GM12878 (cell line): Measurements from ENCODE around the gene PLCB2. TPM values are rescaled to one million over a fixed set of nuclear protein-coding genes. Genes with fewer than 3 reads are reported as not detected.

ENCODE experiments used
- ATAC-seq: fragments of 200-7000 bp; cut with Tn5 transposase; 3 replicates; pipeline ENCODE4 v1.9.1; 2020; ENCODE audit warnings: mild to moderate bottlenecking, moderate library complexity
- BruUV-seq: library from RNA; stranded (reverse); fragments of 400-500 nt; replicated peaks from 2 replicates; lab custom pipeline; 2021; lab: Mats Ljungman, UMichigan
- CTCF ChIA-PET: fragments of 300-600 bp; sonication (Branson Sonifier 250); formaldehyde crosslinking; extraction: SDS; loops from one replicate; lab custom pipeline; 2021; ENCODE audit warnings: inconsistent platforms; lab: Yijun Ruan, JAX
- POLR2A ChIA-PET: fragments of 350-600 bp; formaldehyde crosslinking; extraction: SDS; loops from one replicate; lab custom pipeline; 2021; ENCODE audit warnings: inconsistent platforms; lab: Charles Lee
- RAD21 ChIA-PET: fragments of 300-600 bp; sonication (Branson Sonifier 250); formaldehyde crosslinking; loops from one replicate; lab custom pipeline; 2023; ENCODE audit warnings: antibody characterized with exemption; ENCODE audit not compliant: unreplicated experiment; lab: Charles Lee
- SMC1A ChIA-PET: fragments of 300-600 bp; sonication (Branson Sonifier 250); formaldehyde crosslinking; loops from one replicate; lab custom pipeline; 2023; ENCODE audit not compliant: unreplicated experiment, uncharacterized antibody; lab: Charles Lee
- DNase-seq: peaks from one replicate; pipeline ENCODE4 v3.0.0-alpha.2; 2011; ENCODE audit warnings: low read depth, low spot score
- FAIRE-seq: peaks from 3 replicates; lab custom pipeline; 2011; peaks lifted over from hg19 to GRCh38; lab: Jason Lieb, UNC
- H2AFZ ChIP-seq: 2 replicates; pipeline ENCODE4 v1.6.0; 2011; ENCODE audit warnings: low read depth, low read length, control low read depth; ENCODE audit not compliant: control insufficient read depth
- H3K27ac ChIP-seq: 2 replicates; pipeline ENCODE4 v1.5.1; 2011; ENCODE audit warnings: control low read depth; ENCODE audit not compliant: control insufficient read depth, insufficient read depth
- H3K27me3 ChIP-seq, 2 experiments: replicated peaks in 1 of 2; 2 replicates each; pipeline versions ENCODE4 v1.6.0 to v1.6.1; 2011; ENCODE audit warnings: low read length in 1 of 2; ENCODE audit not compliant: control insufficient read depth in 2 of 2, insufficient read depth in 2 of 2
- H3K36me3 ChIP-seq, 2 experiments: 2 replicates each; pipeline ENCODE4 v1.5.1; 2011; ENCODE audit warnings: low read length in 1 of 2; ENCODE audit not compliant: control insufficient read depth in 2 of 2, insufficient read depth in 2 of 2
- H3K4me1 ChIP-seq: 2 replicates; pipeline ENCODE4 v1.6.1; 2011; ENCODE audit warnings: mild to moderate bottlenecking, low read length, moderate library complexity, mixed read lengths; ENCODE audit not compliant: control insufficient read depth, insufficient read depth
- H3K4me2 ChIP-seq: 2 replicates; pipeline ENCODE4 v1.6.0; 2011; ENCODE audit warnings: control low read depth; ENCODE audit not compliant: control insufficient read depth, insufficient read depth
- H3K4me3 ChIP-seq: fragments of 200-600 bp; sonication (generic); 2 replicates; pipeline ENCODE4 v1.5.1; 2016
- H3K79me2 ChIP-seq: 2 replicates; pipeline ENCODE4 v1.6.0; 2011; ENCODE audit warnings: low read length; ENCODE audit not compliant: control insufficient read depth, insufficient read depth
- H3K9ac ChIP-seq: 2 replicates; pipeline ENCODE4 v1.8.0; 2011; ENCODE audit warnings: low read length, control low read depth, mixed read lengths; ENCODE audit not compliant: control insufficient read depth, insufficient read depth
- H3K9me3 ChIP-seq: replicated peaks from 3 replicates; pipeline ENCODE4 v1.5.1; 2011; ENCODE audit warnings: mild to moderate bottlenecking, low read length; ENCODE audit not compliant: control insufficient read depth, insufficient read depth
- H4K20me1 ChIP-seq: 2 replicates; pipeline ENCODE4 v1.6.0; 2011; ENCODE audit not compliant: control insufficient read depth, insufficient read depth
- CREB1 ChIP-seq: IDR thresholded peaks from 2 replicates; pipeline ENCODE4 v1.6.1; 2012; ENCODE audit warnings: low read depth, mild to moderate bottlenecking, inconsistent platforms
- CREM ChIP-seq: IDR thresholded peaks from 2 replicates; pipeline ENCODE4 v1.6.1; 2014; ENCODE audit warnings: antibody characterized with exemption, low read depth
- E2F4 ChIP-seq: IDR thresholded peaks from 2 replicates; pipeline ENCODE4 v1.6.1; 2012; ENCODE audit warnings: low read depth, low read length, improper control_type of control experiment
- FOXK2 ChIP-seq: fragments of 450-650 bp; IDR thresholded peaks from 2 replicates; pipeline ENCODE4 v1.6.1; 2017; ENCODE audit warnings: mild to moderate bottlenecking, moderate library complexity
- HDAC6 ChIP-seq: fragments of 200-600 bp; sonication (generic); IDR thresholded peaks from one replicate; pipeline ENCODE4 v1.8.0; 2017; ENCODE audit warnings: antibody characterized with exemption; ENCODE audit not compliant: unreplicated experiment
- IRF4 ChIP-seq: IDR thresholded peaks from 2 replicates; pipeline ENCODE4 v1.6.1; 2011; ENCODE audit warnings: low read depth, low read length
- IRF5 ChIP-seq: fragments of 450-650 bp; IDR thresholded peaks from 2 replicates; pipeline ENCODE4 v1.6.1; 2017; ENCODE audit warnings: borderline replicate concordance
- MAX ChIP-seq: IDR thresholded peaks from 2 replicates; pipeline ENCODE4 v1.6.1; 2012; ENCODE audit warnings: low read depth, low read length, improper control_type of control experiment
- MLLT1 ChIP-seq: fragments of 450-650 bp; IDR thresholded peaks from 2 replicates; pipeline ENCODE4 v1.6.1; 2016; ENCODE audit warnings: mild to moderate bottlenecking
- POLR2A ChIP-seq: IDR thresholded peaks from 2 replicates; pipeline ENCODE4 v1.6.1; 2011; ENCODE audit warnings: low read depth, mild to moderate bottlenecking, low read length
- SMAD5 ChIP-seq: IDR thresholded peaks from 2 replicates; pipeline ENCODE4 v1.6.1; 2016; ENCODE audit warnings: antibody characterized with exemption, low read depth
- SP1 ChIP-seq: IDR thresholded peaks from one replicate; pipeline ENCODE4 v1.6.1; 2011; ENCODE audit warnings: low read depth, low read length
- STAT3 ChIP-seq: IDR thresholded peaks from 2 replicates; pipeline ENCODE4 v1.6.1; 2011; ENCODE audit warnings: low read depth, low read length, improper control_type of control experiment
- TBL1XR1 ChIP-seq: IDR thresholded peaks from 2 replicates; pipeline ENCODE4 v1.6.1; 2012; ENCODE audit warnings: low read depth, low read length, improper control_type of control experiment
- WRNIP1 ChIP-seq: IDR thresholded peaks from 2 replicates; pipeline ENCODE4 v1.6.1; 2011; ENCODE audit warnings: low read depth, low read length, improper control_type of control experiment, borderline replicate concordance
- ZBTB11 ChIP-seq: fragments of 450-650 bp; formaldehyde crosslinking; IDR thresholded peaks from 2 replicates; pipeline ENCODE4 v1.5.0; 2022; ENCODE audit warnings: mild to moderate bottlenecking, missing genetic modification characterization
- WGBS: methylation state at CpG from one replicate; pipeline ENCODE4 v1.1.6; 2016; ENCODE audit warnings: low lambda C conversion rate; ENCODE audit not compliant: insufficient replicate concordance, insufficient coverage; ENCODE audit errors: missing lambda C conversion rate; 5-methylcytosine and 5-hydroxymethylcytosine counted together
- in situ Hi-C: fragments of 300-500 bp; cut with MboI; formaldehyde crosslinking; loops from 9 replicates; pipeline ENCODE4 v1.14.3; 2018; ENCODE audit warnings: mixed read lengths
- intact Hi-C: fragments of 100-400 bp; cut with micrococcal nuclease; formaldehyde crosslinking; loops from one replicate; pipeline ENCODE4 v1.14.2; 2022; ENCODE audit not compliant: unreplicated experiment
- polyA plus RNA-seq, 11 experiments: library from polyadenylated mRNA; depleted of rRNA in 4 of 11; unstranded in 6 of 11; stranded (reverse) in 5 of 11; fragments of >200 nt; fragmentation: Nextera tagmentation in 4 of 11; fragmentation: Illumina TruSeq in 1 of 11; extraction: Ambion mirVana in 4 of 11; extraction: Trizol in 1 of 11; gene quantifications; 1 replicate in 1 of 11; 2 replicates in 10 of 11; pipeline versions ENCODE4 v1.2.1 to v1.2.3, GENCODE V29; 2011 to 2016; ENCODE audit warnings: inconsistent platforms in 2 of 11, missing spikeins in 2 of 11, low read depth in 1 of 11
- total RNA-seq, 4 experiments: library from RNA; depleted of rRNA in 3 of 4; stranded (reverse); fragments of >200 nt in 3 of 4; fragmentation: Illumina TruSeq in 1 of 4; extraction: Trizol in 1 of 4; gene quantifications; 2 replicates each; pipeline versions ENCODE4 v1.2.1 to v1.2.3, GENCODE V29; 2013 to 2021

The PLCB2 gene
- total and polyA plus RNA-seq, 10 of the 15 experiments (the other 5 are each of a cell fraction or from before 2014, with no cell fraction given), result 1.2 to 39.4 (median 10.7) TPM

GRCh38 chr15:40340038-40340739, 32.5 kb upstream of the PLCB2 start (continued):
- TF ChIP-seq E2F4 (no peak), STAT3 (no peak), POLR2A (no peak), IRF5 (no peak)

- DNase-seq (no peak), FAIRE-seq (no peak), ATAC-seq (no peak)
- Histone ChIP-seq H3K36me3 (no peaks in the 10 kb centered on the region), H3K27ac (no peak overlapping the region), H3K79me2 (no peaks in the 10 kb centered on the region), H3K4me2 (no peak overlapping the region), H3K9ac (no peak overlapping the region), H3K27me3 (no peaks in the 10 kb centered on the region; a peak in 1 of 4 replicates), H3K4me3 (no peak overlapping the region), H3K9me3 (no peaks in the 10 kb centered on the region), H3K4me1 (peaks cover under 1% of the 10 kb centered on the region; the same call in 1 of the 2 replicates), H4K20me1 (no peaks in the 10 kb centered on the region), H2AFZ (no peak overlapping the region)
- ChIA-PET POLR2A (interaction anchor here (0.8 kb wide), 1 partner anchor 293 kb away, joined by 3 read pairs; no protein-coding TSS in a partner anchor), CTCF (interaction anchor here (0.7 to 13.7 kb wide), 14 partner anchors 8 to 160 kb away, joined by 3 to 336 read pairs (median 5); partner anchors contain the start of genes INAFM2, IVD and PLCB2), SMC1A (interaction anchor here (0.9 to 4.6 kb wide), 3 partner anchors 12 to 61 kb away, joined by 3 to 58 read pairs (median 31); no protein-coding TSS in a partner anchor), RAD21 (interaction anchor here (1.1 to 4.7 kb wide), 5 partner anchors 17 to 61 kb away, joined by 3 to 93 read pairs (median 4); partner anchors contain the start of gene INAFM2)
- WGBS, result 39% methylated on average over 7 of the region's 7 CpGs
- intact Hi-C loops, result no loop called here
- in situ Hi-C loops, result no loop called here
- BruUV-seq, result no TSS peak
- TF ChIP-seq WRNIP1, result no peak
- TF ChIP-seq ZBTB11 (CRISPR knock-in tag), result no peak
- TF ChIP-seq FOXK2, result no peak
- no peak for TF ChIP-seq TBL1XR1
- no peak for TF ChIP-seq SMAD5
- TF ChIP-seq CREB1, result no peak
- no peak for TF ChIP-seq IRF4
- TF ChIP-seq MAX, result no peak
- no peak for TF ChIP-seq SP1
- no peak for TF ChIP-seq CREM
- no peak for TF ChIP-seq HDAC6
- TF ChIP-seq MLLT1, result no peak
These were observed 31.8 kb upstream of the PLCB2 start for GRCh38 chr15:40339621-40339945.
